SK-N-SH (cell line): ENCODE data around the gene ADCY9. TPM values are rescaled to one million over a fixed set of nuclear protein-coding genes. Genes with fewer than 3 reads are reported as not detected.
A peak's percentile ranks its signal among the peaks of the same experiment; 100 is the strongest.

Experiments
- CTCF ChIA-PET: fragments of 300-600, 350-600 bp; formaldehyde crosslinking; extraction: SDS; loops from one replicate; lab custom pipeline; 2021; lab: Yijun Ruan, JAX
- POLR2A ChIA-PET: fragments of 350-600 bp; sonication (Branson Sonifier 250); formaldehyde crosslinking; extraction: SDS; loops from one replicate; lab custom pipeline; 2020; ENCODE audit warnings: antibody characterized with exemption, inconsistent platforms; lab: Yijun Ruan, JAX
- DNase-seq: peaks from one replicate; pipeline ENCODE4 v3.0.0; 2012
- H2AFZ ChIP-seq: fragments of 200-600 bp; sonication (generic); 2 replicates; pipeline ENCODE4 v1.8.1; 2016; ENCODE audit warnings: antibody characterized with exemption, mild to moderate bottlenecking, low read depth
- H3F3A ChIP-seq: fragments of 200-600 bp; sonication (generic); replicated peaks from 2 replicates; pipeline ENCODE3; 2016; ENCODE audit warnings: antibody characterized with exemption, mild to moderate bottlenecking; ENCODE audit not compliant: insufficient read depth
- H3K27ac ChIP-seq, 2 experiments: fragments of 200-500 bp in 1 of 2; fragments of 200-600 bp in 1 of 2; sonication (Bioruptor generic) in 1 of 2; sonication (generic), shearing (Covaris generic) in 1 of 2; 2 replicates each; pipeline versions ENCODE4 v1.5.1 to v1.6.1; 2014 to 2016; ENCODE audit warnings: low read depth in 2 of 2, inconsistent platforms in 1 of 2, low read length in 1 of 2, mild to moderate bottlenecking in 1 of 2, mixed read lengths in 1 of 2
- H3K27me3 ChIP-seq: fragments of 200-600 bp; sonication (generic), shearing (Covaris generic); 2 replicates; pipeline ENCODE4 v1.6.1; 2016; ENCODE audit warnings: mixed run types; ENCODE audit not compliant: insufficient read depth
- H3K36me3 ChIP-seq, 2 experiments: fragments of 200-500 bp in 1 of 2; fragments of 200-600 bp in 1 of 2; sonication (Bioruptor generic) in 1 of 2; sonication (generic) in 1 of 2; replicated peaks in 1 of 2; 2 replicates each; pipeline versions ENCODE3 to v1.5.1; 2014 to 2016; ENCODE audit warnings: low read length in 1 of 2, mild to moderate bottlenecking in 1 of 2; ENCODE audit not compliant: insufficient read depth in 2 of 2, control insufficient read depth in 1 of 2
- H3K4me1 ChIP-seq, 2 experiments: fragments of 200-500 bp in 1 of 2; fragments of 200-600 bp in 1 of 2; sonication (Bioruptor generic) in 1 of 2; sonication (generic), shearing (Covaris generic) in 1 of 2; 2 replicates each; pipeline versions ENCODE4 v1.5.1 to v1.6.1; 2014 to 2016; ENCODE audit warnings: low read depth in 1 of 2, low read length in 1 of 2, mixed run types in 1 of 2; ENCODE audit not compliant: insufficient read depth in 2 of 2, control insufficient read depth in 1 of 2
- H3K4me2 ChIP-seq: fragments of 200-600 bp; sonication (generic), shearing (Covaris generic); 2 replicates; pipeline ENCODE4 v1.6.1; 2017; ENCODE audit warnings: mixed run types
- H3K4me3 ChIP-seq, 2 experiments: fragments of 200-500 bp in 1 of 2; fragments of 200-600 bp in 1 of 2; sonication (Bioruptor generic) in 1 of 2; sonication (generic), shearing (Covaris generic) in 1 of 2; 2 replicates each; pipeline versions ENCODE4 v1.5.1 to v1.8.1; 2014 to 2016; ENCODE audit warnings: low read depth in 2 of 2, inconsistent platforms in 1 of 2, low read length in 1 of 2, mild to moderate bottlenecking in 1 of 2, mixed read lengths in 1 of 2, moderate library complexity in 1 of 2
- H3K79me2 ChIP-seq: fragments of 200-600 bp; sonication (generic); 2 replicates; pipeline ENCODE4 v1.8.1; 2017; ENCODE audit warnings: mild to moderate bottlenecking; ENCODE audit not compliant: insufficient read depth
- H3K9ac ChIP-seq: fragments of 200-600 bp; sonication (generic); 2 replicates; pipeline ENCODE4 v1.6.1; 2017; ENCODE audit warnings: mixed run types
- H3K9me2 ChIP-seq: fragments of 200-600 bp; sonication (generic); 2 replicates; pipeline ENCODE4 v1.6.1; 2017; ENCODE audit warnings: mixed run types
- H3K9me3 ChIP-seq: fragments of 200-600 bp; sonication (generic); 2 replicates; pipeline ENCODE4 v1.6.1; 2017; ENCODE audit warnings: mixed run types, mild to moderate bottlenecking, moderate library complexity
- H4K20me1 ChIP-seq: fragments of 200-600 bp; sonication (generic); 2 replicates; pipeline ENCODE4 v1.6.1; 2017; ENCODE audit warnings: mild to moderate bottlenecking, mixed run types; ENCODE audit not compliant: insufficient read depth
- CHD2 ChIP-seq: fragments of 150-350 bp; IDR thresholded peaks from 2 replicates; pipeline ENCODE4 v1.6.1; 2018; ENCODE audit warnings: low read length; ENCODE audit not compliant: partially characterized antibody
- CTCF ChIP-seq: fragments of 200-600 bp; sonication (generic); IDR thresholded peaks from 2 replicates; pipeline ENCODE4 v1.6.1; 2017; ENCODE audit warnings: antibody characterized with exemption, mild to moderate bottlenecking, moderate library complexity
- EP300 ChIP-seq, 2 experiments: IDR thresholded peaks; 2 replicates each; pipeline versions ENCODE4 v1.4.0 to v1.6.1; 2012; ENCODE audit warnings: borderline replicate concordance in 1 of 2, low read depth in 1 of 2, low read length in 1 of 2
- FOXM1 ChIP-seq: IDR thresholded peaks from 2 replicates; pipeline ENCODE4 v1.4.0; 2012; ENCODE audit warnings: low read depth, mild to moderate bottlenecking
- GABPA ChIP-seq: IDR thresholded peaks from 2 replicates; pipeline ENCODE4 v1.4.0; 2012; ENCODE audit warnings: low read depth, mild to moderate bottlenecking
- JUND ChIP-seq: IDR thresholded peaks from 2 replicates; pipeline ENCODE4 v1.4.0; 2012
- NFIC ChIP-seq: IDR thresholded peaks from 2 replicates; pipeline ENCODE4 v1.4.0; 2012; ENCODE audit warnings: borderline replicate concordance
- NRF1 ChIP-seq: IDR thresholded peaks from 2 replicates; pipeline ENCODE4 v1.6.1; 2012; ENCODE audit warnings: low read depth, mild to moderate bottlenecking, low read length
- POLR2AphosphoS5 ChIP-seq: IDR thresholded peaks from 2 replicates; pipeline ENCODE4 v1.6.1; 2012; ENCODE audit warnings: low read depth, low read length
- RAD21 ChIP-seq: IDR thresholded peaks from 2 replicates; pipeline ENCODE4 v1.6.1; 2012; ENCODE audit warnings: mild to moderate bottlenecking, low read length
- RXRA ChIP-seq: IDR thresholded peaks from 2 replicates; pipeline ENCODE4 v1.4.0; 2012; ENCODE audit warnings: low read depth, mild to moderate bottlenecking, borderline replicate concordance
- SIN3A ChIP-seq: IDR thresholded peaks from 2 replicates; pipeline ENCODE4 v1.6.1; 2012; ENCODE audit warnings: low read depth, mild to moderate bottlenecking, low read length, moderate library complexity, borderline replicate concordance
- TCF12 ChIP-seq: IDR thresholded peaks from 2 replicates; pipeline ENCODE4 v1.4.0; 2012
- TEAD4 ChIP-seq: IDR thresholded peaks from 2 replicates; pipeline ENCODE4 v1.4.0; 2012; ENCODE audit warnings: mild to moderate bottlenecking, borderline replicate concordance; ENCODE audit not compliant: insufficient read depth
- ZBTB33 ChIP-seq: IDR thresholded peaks from 2 replicates; pipeline ENCODE4 v1.4.0; 2012; ENCODE audit warnings: low read depth, borderline replicate concordance
- whole genome bisulfite sequencing: methylation state at CpG from one replicate; pipeline ENCODE4 v1.1.6; 2017; ENCODE audit warnings: low lambda C conversion rate; 5-methylcytosine and 5-hydroxymethylcytosine counted together
- polyA plus RNA-seq, 3 experiments: library from polyadenylated mRNA; depleted of rRNA; stranded (reverse); fragments of >200 nt; gene quantifications; 2 replicates each; pipeline ENCODE4 v1.2.3, GENCODE V29; 2012
- TF ChIP-seq, protein P1 (sequence below): IDR thresholded peaks from 2 replicates; pipeline ENCODE4; 2012
- TF ChIP-seq, protein P2 (sequence below): IDR thresholded peaks from 2 replicates; pipeline ENCODE4 v1.4.0; 2012; ENCODE audit warnings: low read depth
- TF ChIP-seq, protein P3 (sequence below): IDR thresholded peaks from 2 replicates; pipeline ENCODE4 v1.4.0; 2012; ENCODE audit warnings: low read depth, borderline replicate concordance

ADCY9 gene
- polyA plus RNA-seq, 1 of the 3 experiments (the other 2 are of a cell fraction): 5.2 TPM

DNA sequence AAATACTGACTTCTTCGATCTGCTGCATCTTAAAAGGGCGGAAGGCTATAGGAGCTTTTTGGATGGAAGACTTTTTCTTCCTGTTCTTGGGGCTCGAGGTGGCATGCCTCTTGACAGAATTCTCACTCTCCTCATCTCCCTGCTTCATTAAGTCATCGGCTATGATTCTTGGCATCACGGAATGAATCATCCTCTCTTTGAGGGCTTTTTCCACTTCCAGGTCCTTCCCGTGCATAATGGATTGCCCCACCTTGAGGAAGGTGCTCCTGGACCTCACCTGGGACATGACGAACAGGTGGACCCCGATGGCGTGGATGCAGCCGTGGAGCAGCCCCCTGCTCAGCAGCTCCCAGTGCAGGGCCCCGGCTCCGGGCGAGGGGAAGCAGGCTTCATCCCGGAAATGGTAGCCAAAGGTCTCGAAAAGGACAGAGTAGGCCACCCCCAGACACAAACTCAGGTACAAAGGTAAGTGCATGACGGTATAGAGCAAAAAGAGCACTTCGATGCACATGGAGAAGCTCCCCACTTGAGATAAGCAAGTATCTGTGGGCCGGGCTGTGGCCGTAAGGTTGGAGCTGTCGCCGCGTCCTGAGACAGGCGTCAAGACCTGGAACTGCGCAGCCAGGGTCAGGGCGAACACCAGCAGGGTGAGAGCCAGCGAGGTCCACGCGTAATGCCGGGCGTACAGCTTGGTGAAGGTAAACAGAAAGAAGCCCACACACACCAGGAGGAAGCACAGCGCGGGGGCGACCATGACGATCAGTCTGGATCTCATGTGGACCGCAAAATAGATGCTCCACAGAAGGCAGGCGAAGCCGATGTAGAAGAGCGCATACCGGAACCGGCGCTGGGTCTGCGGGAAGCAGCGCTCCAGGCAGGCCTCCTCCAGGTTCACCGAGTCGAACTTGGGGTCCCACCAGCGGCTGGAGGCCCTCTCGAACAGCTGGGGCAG lies 1.7 kb downstream of the ADCY9 start:
- no peak for DNase-seq

DNA sequence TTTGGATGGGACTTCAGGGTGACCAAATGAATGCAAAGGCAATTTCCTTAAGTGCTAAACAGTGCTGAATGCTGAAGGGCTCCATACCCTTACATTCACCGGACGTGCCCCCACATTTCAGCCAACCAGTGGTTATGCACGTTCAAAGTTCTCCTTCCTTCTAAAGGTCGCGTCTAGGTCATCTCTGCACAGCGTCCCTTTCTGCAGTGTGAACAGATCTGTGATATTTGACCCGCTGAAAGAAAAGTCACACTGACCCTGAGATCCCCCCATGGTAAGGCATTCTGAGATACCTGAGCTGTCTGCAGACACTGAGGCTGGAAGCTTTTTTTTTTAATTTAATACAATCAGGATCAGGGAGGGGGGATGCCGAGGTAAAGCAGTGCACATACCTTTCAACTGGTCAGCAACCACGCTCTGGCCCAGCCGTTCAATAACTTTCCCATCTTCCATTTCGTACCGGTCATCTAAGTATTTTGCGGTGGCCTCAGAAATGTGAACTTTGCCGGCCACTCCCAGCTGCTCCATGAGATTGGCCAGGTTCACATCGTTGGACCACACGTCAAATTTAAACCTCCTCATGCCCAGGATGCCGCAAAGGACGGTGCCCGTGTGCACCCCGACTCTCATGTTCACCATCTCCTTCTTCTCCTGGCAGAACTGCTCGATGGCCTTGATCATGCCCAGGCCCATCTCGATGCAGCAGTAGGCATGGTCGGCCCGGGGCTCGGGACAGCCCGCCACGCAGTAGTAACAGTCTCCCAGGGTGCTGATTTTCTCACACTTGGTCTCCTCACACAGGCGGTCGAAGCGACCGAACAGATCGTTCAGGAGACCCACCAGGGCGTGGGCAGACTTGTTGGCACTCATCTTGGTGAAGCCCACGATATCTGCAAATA lies 2.6 kb downstream of the ADCY9 start:
- no peak overlapping the region for H3K9ac ChIP-seq
- TF ChIP-seq, protein P1, sequence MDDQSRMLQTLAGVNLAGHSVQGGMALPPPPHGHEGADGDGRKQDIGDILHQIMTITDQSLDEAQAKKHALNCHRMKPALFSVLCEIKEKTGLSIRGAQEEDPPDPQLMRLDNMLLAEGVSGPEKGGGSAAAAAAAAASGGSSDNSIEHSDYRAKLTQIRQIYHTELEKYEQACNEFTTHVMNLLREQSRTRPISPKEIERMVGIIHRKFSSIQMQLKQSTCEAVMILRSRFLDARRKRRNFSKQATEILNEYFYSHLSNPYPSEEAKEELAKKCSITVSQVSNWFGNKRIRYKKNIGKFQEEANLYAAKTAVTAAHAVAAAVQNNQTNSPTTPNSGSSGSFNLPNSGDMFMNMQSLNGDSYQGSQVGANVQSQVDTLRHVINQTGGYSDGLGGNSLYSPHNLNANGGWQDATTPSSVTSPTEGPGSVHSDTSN: no peak
- TF ChIP-seq TCF12 (no peak), JUND (no peak), RAD21 (no peak), TEAD4 (no peak), NRF1 (no peak), EP300 (IDR thresholded peaks at IDR 0.05; ENCODE audit: borderline replicate concordance in 1 of 2, low read depth in 1 of 2, low read length in 1 of 2) (no peak), CTCF (no peak), RXRA (no peak), SIN3A (no peak), CHD2 (no peak), ZBTB33 (no peak), POLR2AphosphoS5 (no peak), FOXM1 (no peak)
- TF ChIP-seq, protein P2, sequence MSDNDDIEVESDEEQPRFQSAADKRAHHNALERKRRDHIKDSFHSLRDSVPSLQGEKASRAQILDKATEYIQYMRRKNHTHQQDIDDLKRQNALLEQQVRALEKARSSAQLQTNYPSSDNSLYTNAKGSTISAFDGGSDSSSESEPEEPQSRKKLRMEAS: no peak

More for the DNA sequence above, 1.7 kb downstream of the ADCY9 start:
- Histone ChIP-seq H3K36me3 (no peaks in the 10 kb centered on the region), H3K9ac (no peak overlapping the region), H3F3A (no peaks in the 10 kb centered on the region), H3K4me3 (no peak overlapping the region; a peak in 1 of 4 replicates), H3K4me2 (peak overlapping the region; percentile 75; the same call in 1 of the 2 replicates), H3K27ac (no peak overlapping the region), H3K27me3 (no peaks in the 10 kb centered on the region), H2AFZ (no peak overlapping the region), H4K20me1 (no peaks in the 10 kb centered on the region), H3K9me2 (no peaks in the 10 kb centered on the region), H3K4me1 (peaks cover 8 to 30% of the 10 kb centered on the region in 2 experiments; a peak in 3 of 4 replicates), H3K79me2 (no peaks in the 10 kb centered on the region), H3K9me3 (no peaks in the 10 kb centered on the region)
- WGBS: 97% methylated on average over 44 of the region's 47 CpGs
- CTCF ChIA-PET: interaction anchor here (3.3 to 3.5 kb wide), 2 partner anchors 132 to 139 kb away, joined by 13 to 18 read pairs; no protein-coding TSS in a partner anchor
- TF ChIP-seq SIN3A: no peak
- no peak for TF ChIP-seq RAD21
- TF ChIP-seq, protein P3, sequence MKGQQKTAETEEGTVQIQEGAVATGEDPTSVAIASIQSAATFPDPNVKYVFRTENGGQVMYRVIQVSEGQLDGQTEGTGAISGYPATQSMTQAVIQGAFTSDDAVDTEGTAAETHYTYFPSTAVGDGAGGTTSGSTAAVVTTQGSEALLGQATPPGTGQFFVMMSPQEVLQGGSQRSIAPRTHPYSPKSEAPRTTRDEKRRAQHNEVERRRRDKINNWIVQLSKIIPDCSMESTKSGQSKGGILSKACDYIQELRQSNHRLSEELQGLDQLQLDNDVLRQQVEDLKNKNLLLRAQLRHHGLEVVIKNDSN: no peak
- TF ChIP-seq GABPA: no peak
- no peak for TF ChIP-seq NFIC
- POLR2A ChIA-PET: interaction anchor here (0.6 kb wide), 1 partner anchor 21 kb away, joined by 3 read pairs; no protein-coding TSS in a partner anchor

More for the DNA sequence above, 2.6 kb downstream of the ADCY9 start:
- Histone ChIP-seq H3K27me3 (no peaks in the 10 kb centered on the region), H4K20me1 (no peaks in the 10 kb centered on the region), H2AFZ (no peak overlapping the region), H3K4me2 (peak overlapping the region; percentile 64; the same call in 1 of the 2 replicates), H3K79me2 (no peaks in the 10 kb centered on the region), H3K36me3 (no peaks in the 10 kb centered on the region), H3F3A (no peaks in the 10 kb centered on the region), H3K27ac (no peak overlapping the region), H3K4me1 (peaks cover 8 to 30% of the 10 kb centered on the region in 2 experiments; a peak in 3 of 4 replicates), H3K9me3 (no peaks in the 10 kb centered on the region), H3K9me2 (no peaks in the 10 kb centered on the region), H3K4me3 (no peak overlapping the region)
- 96% methylated on average over 31 of the region's 34 CpGs for WGBS
- DNase-seq: no peak
- POLR2A ChIA-PET: interaction anchor here (0.6 kb wide), 1 partner anchor 20 kb away, joined by 3 read pairs; no protein-coding TSS in a partner anchor
- CTCF ChIA-PET: interaction anchor here (1.0 to 3.5 kb wide), 3 partner anchors 16 to 140 kb away, joined by 3 to 18 read pairs (median 13); no protein-coding TSS in a partner anchor
